GM21723 (cell line): ENCODE data around the gene ARHGAP9.
"Not testable (repeated sequence)": the region's sequence is repeated elsewhere in the genome, so short reads cannot be mapped to it uniquely, and the experiment has no call there.

ENCODE experiments used
- ATAC-seq: cut with Tn5 transposase; IDR thresholded peaks from one replicate; pipeline ENCODE4 v1.9.1; 2021; ENCODE audit warnings: mild to moderate bottlenecking, moderate library complexity; ENCODE audit not compliant: unreplicated experiment

ARHGAP9 gene

DNA sequence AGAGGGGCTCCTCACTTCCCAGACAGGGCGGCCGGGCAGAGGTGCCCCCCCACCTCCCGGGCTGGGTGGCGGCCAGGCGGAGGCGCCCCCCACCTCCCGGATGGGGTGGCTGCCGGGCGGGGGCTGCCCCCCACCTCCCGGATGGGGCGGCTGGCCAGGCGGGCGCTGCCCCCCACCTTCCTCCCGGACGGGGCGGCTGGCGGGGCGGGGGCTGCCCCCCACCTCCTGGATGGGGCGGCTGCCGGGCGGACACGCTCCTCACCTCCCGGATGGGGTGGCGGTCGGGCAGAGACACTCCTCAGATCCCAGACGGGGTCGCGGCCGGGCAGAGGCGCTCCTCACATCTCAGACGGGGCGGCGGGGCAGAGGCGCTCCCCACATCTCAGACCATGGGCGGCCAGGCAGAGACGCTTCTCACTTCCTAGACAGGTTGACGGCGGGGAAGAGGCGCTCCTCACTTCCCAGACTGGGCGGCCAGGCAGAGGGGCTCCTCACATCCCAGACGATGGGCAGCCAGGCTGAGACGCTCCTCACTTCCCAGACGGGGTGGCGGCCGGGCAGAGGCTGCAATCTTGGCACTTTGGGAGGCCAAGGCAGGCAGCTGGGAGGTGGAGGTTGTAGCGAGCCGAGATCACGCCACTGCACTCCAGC is 15.5 kb upstream of the ARHGAP9 start:
- ATAC-seq = not testable (repeated sequence)

DNA sequence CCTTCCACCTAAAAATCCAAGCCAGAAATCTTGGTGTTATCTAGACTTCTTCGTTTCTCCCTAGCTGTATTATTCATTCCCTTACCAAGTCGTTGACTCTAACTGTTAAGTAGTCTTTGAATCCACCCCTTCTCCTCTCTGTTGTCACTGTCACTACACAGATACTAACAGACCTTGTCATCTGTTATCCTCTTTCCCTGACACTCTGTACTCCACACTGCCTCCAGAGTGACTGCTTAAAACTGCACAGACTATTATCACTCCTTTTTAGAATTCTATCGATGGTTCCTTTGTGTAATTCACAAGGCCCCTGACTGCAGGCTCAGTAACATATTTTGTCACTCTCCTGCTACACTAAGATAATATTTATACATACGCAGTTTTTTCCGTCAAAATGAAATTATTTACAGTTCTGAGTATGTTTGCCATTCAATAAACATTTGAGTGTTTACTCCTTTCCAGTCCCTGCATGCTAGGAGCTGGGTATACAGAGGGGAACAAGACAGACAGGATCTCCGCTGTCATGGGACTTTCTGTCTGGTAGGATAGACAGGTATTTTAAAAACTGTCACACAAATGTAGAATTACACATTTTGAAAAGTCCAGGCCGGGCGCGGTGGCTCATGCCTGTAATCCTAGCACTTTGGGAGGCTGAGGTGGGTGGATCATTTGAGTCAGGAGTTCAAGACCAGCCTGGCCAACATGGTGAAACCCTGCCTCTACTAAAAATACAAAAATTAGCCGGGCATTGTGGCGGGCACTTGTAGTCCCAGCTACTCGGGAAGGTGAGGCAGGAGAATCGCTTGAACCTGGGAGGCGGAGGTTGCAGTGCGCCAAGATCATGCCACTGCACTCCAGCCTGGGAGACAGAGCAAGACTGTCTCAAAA is 12.0 kb upstream of the ARHGAP9 start:
- no peak for ATAC-seq

DNA sequence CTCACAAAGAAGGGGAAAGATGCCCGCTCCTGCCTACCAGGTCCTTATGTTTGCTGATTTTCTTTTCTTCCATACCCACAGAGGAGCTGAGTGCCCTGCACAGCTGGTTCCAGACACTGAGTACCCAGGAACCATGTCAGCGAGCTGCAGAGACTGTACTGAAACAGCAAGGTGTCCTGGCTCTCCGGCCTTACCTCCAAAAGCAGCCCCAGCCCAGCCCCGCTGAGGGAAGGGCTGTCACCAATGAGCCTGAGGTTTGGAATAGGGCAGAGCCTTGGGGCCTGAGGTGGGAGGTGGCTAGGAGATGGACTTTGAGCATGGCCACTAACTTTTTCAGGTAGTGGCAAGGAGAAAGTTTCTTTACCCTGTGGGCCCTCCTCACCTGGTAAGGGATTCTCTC is 10.5 kb upstream of the ARHGAP9 start:
- ATAC-seq = no peak

DNA sequence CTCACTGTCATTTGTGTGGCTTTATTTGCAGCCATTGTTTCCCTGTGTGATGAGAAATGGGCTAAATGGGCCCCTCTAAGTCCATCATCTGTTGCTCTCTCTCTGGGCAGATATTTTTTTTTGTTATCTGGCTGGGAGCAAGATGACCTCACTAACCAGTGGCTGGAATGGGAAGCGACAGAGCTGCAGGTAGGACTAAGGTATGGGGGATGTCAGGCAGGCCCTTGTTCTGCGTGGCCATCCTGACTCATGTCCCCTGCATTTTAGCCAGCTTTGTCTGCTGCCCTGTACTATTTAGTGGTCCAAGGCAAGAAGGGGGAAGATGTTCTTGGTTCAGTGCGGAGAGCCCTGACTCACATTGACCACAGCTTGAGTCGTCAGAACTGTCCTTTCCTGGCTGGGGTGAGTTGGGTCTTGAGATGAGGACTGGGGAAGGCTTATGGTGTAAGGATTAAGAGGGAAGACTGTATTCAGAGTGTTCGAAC is 9.5 kb upstream of the ARHGAP9 start:
- no peak for ATAC-seq

DNA sequence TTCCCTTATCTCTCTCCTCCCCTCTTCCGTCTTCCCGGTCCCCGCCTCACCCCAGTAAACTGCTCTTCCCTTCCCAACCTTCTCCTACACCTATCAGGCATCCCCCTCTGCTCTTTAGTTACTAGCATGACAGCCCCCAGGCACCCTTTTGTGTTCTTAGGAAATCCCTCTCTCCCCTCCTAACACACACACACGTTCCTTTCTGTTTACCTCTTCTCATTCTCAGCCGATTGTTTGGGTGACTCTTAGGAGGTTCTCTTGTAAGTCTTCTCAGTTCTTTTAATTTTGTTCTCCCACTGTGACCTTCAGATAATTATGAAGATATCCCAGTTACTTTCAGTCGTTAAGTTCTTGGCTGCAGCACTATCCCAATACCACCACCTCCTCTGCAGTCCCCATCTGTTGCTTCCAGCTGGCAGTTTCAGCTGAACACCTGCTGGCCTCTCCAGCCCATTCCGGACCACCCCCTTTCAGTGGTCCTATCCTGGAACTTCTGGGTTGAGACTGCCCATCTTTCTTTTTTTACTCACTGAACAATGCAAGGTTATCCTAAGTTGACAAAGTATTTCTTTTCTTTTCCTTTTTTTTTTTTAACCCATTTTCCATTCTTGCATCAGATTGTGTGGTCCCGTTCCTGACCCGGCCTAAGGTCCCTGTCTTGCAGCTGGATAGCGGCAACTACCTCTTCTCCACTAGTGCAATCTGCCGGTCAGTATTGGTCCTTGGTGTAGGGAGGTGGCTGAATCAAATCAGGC is 8.9 kb upstream of the ARHGAP9 start:
- no peak for ATAC-seq

DNA sequence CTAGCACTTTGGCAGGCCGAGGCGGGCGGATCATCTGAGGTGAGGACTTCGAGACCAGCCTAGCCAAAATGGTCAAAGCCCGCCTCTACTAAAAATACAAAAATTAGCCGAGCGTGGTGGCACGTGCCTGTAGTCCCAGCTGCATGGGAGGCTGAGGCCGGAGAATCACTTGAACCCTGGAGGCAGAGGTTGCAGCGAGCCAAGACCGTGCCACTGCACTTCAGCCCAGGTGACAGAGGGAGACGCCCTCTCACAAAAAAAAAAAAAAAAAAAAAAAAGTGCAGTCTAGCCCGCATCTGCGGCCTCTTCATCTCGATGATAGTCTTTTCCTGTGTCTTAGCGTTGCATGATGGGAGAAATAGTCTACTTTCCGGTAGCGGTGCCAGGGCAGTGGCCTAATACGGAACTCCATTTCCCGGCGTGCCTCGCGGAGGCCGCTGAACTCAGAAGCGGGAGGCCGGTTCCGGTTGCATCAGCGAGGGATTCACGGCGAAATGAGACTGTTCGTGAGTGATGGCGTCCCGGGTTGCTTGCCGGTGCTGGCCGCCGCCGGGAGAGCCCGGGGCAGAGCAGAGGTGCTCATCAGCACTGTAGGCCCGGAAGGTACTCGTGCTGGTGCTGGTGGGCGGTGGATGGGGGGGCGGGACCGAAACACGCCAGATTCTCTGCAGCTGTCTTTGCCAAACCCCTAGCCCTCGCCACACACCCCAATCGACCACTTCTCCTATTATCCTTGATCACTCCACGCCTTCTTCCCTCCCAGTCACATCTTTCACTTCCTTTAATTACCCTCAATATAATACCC is 8.1 kb upstream of the ARHGAP9 start, which contains the start of gene MARS1:
Gene MARS1 (plus strand): TSS at position 472 of the 805 bp plus-strand sequence. CDS start 23 bp downstream, at position 495.
- peak; percentile 97 for ATAC-seq

DNA sequence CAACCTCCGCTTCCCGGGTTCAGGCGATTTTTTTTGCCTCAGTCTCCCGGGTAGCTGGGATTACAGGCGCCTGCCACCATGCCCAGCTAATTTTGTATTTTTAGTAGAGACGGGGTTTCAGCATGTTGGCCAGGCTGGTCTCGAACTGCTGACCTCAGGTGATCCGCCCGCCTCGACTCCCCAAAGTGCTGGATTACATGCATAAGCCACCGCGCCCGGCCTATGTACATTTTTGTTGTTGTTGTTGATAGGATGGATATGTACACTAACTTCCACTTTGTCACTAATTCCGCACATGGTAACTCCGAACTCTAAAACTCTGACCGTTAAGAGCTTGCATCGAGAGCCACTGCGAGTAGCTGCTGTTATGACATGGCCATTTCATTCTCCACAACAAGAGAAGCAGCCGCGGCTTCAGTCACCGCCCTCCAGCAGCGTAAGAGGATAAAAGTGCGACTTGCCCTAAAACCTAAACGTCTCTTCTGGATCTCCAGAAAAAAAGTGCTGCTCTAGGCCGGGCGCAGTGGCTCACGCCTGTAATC is 7.5 kb upstream of the ARHGAP9 start:
- ATAC-seq = no peak

DNA sequence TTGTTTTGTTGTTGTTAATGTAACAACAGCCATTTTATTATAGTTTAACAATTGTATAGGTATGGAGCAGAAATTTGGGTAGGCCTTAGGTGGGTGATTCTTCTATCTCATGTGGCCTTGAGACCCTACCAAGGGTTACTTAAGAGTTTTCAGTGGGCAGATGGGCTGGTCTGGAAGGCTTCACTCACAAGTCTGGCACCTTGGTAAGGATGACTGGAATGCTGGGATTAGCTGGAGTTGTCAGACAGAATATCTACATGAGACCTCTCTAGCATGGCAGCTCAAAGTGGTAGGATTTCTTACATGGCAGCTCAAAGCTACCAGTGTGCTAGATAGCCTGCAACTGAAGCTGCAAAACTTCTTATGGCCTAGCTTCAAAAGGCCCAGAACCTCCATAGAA is 6.0 kb upstream of the ARHGAP9 start:
- ATAC-seq = no peak

DNA sequence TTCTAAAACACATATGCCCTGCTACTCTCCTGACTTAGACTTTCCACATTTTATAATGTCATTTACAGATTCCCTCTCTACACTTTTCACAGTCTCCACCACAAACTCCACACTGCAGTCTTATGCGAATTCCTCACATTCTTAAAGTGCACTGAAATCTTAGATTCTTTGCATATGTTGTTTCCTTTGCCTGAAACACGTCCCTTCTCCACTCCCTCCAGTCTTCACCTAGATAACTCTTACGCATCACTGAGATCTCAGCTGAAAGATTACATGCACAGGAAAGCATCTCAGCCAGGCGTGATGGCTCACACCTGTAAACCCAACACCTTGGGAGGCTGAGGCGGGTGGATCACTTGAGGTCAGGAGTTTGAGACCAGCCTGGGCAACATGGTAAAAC is 3.8 kb upstream of the ARHGAP9 start:
- ATAC-seq = no peak

DNA sequence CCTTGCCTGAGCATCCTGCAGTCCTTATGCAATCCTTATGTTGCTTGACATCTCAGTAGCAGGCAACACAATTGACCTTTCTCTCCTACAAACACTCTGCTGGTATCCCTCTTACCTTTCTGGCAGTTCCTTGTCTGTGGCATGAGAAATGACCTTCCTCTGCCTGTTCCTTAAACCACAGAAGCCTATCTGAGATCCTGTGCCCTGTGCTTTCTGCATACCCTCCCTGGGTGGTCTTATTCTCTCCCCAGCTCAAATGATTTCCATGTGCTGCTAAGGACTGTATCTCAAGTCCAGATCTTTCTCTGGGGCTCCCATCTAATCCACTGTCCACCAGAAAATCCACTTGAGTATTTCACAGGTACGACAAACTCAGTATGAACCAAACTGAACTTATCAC is 2.0 kb upstream of the ARHGAP9 start:
- ATAC-seq = no peak

DNA sequence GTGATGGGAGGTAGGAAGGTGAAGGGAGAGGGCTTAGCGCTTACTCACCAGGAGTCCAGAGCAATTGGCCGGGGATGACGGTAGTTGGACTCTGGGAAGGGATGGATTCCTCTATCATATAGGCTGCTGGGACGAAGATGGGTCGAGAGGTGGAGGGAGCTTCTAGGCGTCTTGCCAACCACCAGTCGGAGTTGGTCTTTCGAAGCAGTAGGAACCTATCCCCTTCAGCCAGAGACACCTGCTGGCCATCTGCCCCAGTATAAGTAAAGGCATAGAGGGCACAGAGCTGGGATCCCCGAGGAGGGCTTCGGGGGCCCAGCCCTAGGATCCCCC is 657 bp downstream of the ARHGAP9 start:
- ATAC-seq = no peak

DNA sequence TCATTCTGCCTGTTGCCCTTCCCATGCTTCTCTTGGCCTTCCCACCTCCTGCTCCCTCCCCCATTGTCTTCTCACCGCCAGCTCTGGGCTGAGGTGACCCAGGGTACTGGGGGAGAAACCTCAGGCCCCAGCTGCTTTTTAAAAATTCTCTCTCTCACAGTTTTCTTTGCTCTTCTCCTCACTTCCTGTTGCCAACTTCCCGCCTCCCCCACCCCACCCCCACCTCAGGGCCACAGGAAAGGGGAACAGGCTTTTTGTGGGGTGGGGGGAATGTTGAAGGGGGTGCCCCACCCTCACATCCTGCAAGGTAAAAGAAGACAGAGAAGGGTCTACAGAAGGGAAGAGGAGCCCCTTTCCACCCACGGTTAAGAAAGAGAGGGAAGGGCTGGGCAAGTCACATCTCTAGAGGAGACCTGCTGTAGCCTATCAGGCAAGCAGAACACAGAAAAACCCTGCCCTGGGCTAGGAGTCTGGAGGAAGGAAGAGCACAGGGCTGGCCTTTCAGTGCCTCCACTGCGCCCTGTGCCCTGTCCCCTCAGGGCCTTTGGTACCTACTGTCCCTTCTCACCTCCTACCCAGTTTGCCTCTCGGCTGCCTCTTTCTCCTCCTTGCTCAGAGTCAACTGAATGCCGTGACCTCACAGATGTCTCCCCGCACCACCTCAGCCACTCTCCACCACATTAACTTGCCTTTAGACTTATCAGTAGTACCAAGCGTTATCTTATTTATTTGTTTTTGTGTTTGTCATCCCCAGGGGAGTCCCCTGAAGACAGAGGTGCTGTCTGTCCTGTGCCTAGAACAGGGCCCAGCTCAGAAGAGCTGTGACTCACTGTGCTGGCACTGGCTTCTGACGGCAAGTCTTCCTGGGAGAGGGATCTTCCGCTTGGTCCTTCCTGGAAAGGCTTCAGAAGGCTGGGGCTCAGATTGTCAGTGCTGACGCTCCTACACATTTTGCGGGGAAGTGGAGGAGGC is 1.7 kb downstream of the ARHGAP9 start:
- ATAC-seq = peak; percentile 42

DNA sequence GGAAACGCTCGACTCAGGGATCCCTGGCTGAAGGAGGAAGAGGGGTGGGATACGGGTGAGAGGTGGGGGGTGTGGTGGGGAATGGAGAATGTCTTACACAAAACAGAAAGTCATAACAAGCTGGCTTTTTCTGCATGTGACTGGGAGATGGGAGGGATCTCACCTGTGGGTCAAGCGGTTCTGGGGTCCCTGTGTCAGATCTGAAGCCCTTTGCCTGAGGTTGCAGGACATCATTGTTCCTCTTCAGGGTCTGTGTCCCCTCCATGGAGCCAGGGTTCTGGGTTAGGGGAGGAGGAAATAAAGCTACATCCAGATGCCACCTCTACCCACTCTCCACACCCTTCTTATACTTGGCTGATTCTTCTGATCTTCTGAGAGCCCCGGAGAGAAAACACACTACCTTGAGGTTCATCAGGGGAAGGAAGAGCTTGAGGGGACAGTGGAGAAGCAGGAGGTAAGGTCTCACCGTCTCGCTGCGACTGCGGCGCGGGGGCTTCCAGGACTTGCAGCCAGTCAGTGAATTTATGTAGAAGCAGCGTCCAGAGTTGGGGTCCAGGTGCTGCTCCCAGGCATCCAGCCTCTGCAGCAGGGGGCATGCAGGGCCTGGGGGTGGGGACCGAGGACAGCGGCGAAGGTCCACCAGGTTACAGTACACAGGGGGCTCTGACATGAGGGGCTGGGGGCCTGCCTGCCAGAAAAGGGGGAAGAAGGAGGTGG is 2.5 kb downstream of the ARHGAP9 start:
- no peak for ATAC-seq

DNA sequence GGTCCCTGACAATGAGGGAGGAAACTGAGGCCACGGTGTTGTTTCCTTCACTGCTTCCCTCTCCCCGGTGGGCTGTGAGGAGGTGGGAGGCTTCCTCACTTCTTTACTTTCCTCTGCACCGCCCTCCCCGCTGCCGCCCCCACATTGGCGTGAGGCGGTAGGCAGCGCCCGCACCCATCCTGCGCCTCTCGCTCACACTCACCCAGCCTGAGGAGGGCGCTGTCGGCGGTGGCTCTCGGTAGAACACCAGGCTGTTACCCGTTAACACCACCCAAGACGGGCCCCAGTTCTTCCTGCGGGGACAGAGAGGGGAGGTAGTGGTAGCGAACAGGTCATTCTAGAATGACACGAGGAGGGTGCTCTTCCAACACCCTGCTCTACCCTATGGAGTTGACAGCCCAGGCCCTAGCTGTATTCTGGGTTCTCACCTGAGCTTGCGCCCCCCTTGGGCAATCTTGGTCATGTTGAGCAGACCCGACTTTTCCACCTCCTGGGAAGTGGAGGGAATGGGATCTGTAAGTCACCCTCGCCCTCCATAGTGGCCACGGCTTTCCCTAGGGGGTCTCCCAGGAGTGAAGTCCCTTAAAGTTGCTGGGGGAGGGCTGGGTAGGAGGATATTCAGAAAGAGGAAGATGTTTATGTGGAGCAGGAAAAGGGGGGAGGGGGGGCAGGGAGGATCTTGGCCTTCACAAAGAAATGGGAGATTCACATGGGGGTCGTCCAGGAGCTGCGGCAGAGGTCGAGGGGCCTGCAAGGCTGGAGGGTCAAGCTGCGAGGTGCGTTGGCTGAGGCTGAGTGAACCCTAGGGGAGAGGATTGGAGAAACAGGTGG is 3.3 kb downstream of the ARHGAP9 start:
- peak; percentile 50 for ATAC-seq

DNA sequence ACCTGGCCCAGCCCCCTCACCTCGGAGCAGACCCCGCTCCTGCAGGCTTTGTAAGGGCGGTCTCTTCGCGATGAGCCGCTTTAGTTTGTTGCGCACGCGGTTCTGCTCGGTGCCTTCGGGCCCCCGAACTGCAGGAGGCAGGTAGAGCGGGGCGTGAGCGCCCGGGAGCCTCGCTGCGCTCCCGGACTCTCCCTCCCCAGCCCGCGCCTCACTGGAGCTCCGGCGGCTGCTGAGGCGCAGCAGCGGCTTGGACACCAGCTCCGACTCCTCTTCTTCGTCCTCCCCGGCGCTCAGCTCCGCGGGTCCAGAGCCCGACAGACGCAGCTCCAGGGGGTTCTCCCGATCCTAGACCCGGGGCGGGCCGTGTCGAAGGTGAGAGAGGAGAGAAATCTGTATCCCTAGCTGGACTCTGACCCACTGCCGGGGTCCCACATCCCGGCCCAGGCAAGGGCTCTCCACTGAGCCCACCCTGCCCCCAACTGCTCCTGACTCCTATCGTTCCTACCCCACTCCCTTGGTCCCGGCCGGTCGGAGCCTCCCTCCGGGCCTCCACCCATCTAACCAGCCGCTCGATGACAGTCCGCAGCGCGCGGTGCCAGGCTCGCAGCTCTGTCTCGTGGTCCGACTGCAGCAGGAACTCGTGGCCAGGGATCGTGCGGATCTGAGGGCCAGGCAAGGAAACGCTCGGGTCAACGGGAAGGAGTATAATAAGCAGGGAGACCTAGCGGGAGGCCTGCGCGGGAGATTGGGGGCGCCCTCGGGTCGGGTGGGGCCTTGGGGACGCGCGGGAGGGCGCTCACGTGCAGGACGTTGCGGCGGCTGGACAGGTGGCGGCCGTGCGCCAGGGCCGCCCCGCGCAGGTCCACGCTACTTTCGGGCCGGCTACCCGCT is 4.2 kb downstream of the ARHGAP9 start:
- peak; percentile 5 for ATAC-seq

DNA sequence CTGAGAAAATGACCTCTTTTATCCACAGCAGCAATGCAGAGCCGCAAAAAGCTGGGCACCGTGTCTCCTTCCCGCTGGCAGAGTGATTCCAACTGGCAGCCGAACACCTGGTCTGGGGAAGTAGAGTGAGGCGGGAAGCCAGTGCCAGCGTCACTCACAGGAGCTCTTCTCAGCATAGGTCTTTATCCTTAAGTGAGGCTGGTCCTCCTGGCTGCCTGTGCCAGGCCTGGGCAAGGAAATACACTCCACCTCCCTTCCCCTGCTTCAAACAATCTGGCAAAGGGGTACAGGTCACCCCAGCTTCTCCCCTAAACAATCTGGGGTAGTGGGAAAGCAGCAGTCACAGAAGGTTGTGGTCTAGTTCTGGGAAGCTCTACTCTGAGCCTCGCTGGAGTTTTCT is 4.8 kb downstream of the ARHGAP9 start:
- ATAC-seq = no peak

DNA sequence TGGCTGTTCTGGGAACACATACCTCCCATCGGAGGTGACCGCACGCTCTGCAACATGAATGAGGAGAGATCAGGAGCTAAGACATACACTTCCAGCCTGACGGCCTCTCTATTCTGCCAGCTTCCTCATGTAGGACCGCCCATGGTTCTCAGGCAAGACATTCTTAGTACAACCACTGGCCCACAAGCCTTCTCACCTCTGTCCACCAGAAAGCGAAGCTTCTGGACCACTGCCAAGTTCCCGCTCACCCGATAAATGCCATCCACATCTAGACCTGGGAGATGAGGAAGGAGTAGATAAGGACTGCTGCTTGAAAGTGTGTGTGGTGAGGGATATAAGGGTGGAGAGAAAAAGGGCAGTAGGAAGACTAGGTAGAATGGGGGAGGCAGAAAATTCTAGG is 5.2 kb downstream of the ARHGAP9 start:
- no peak for ATAC-seq
